OCI-LY1 (cell line): ENCODE results near the gene ACTL10.
A peak's percentile ranks its signal among the peaks of the same experiment; 100 is the strongest.

ENCODE experiments used
- H2AFZ ChIP-seq: fragments of 200-600 bp; sonication (generic), shearing (Covaris generic); 2 replicates; pipeline ENCODE4 v1.6.0; 2014; ENCODE audit warnings: antibody characterized with exemption, mild to moderate bottlenecking, low read length
- H3F3A ChIP-seq: fragments of 200-600 bp; sonication (generic), shearing (Covaris generic); 2 replicates; pipeline ENCODE4 v1.6.0; 2014; ENCODE audit warnings: mild to moderate bottlenecking, antibody characterized with exemption, low read length, moderate library complexity; ENCODE audit not compliant: insufficient read depth
- H3K27ac ChIP-seq: fragments of 200-600 bp; sonication (generic); 2 replicates; pipeline ENCODE4 v1.5.1; 2014; ENCODE audit warnings: low read length, mixed run types, mild to moderate bottlenecking, low read depth; ENCODE audit not compliant: poor library complexity, severe bottlenecking
- H3K27me3 ChIP-seq: fragments of 200-600 bp; sonication (generic); 2 replicates; pipeline ENCODE4 v1.6.0; 2014; ENCODE audit warnings: antibody characterized with exemption, mild to moderate bottlenecking, low read length, moderate library complexity; ENCODE audit not compliant: insufficient read depth
- H3K36me3 ChIP-seq: fragments of 200-600 bp; sonication (generic); 2 replicates; pipeline ENCODE4 v1.6.1; 2014; ENCODE audit warnings: mild to moderate bottlenecking, antibody characterized with exemption, low read length, moderate library complexity, mixed read lengths; ENCODE audit not compliant: insufficient read depth
- H3K4me1 ChIP-seq: fragments of 200-600 bp; sonication (generic); 2 replicates; pipeline ENCODE4 v1.5.1; 2014; ENCODE audit warnings: mild to moderate bottlenecking, low read length, moderate library complexity; ENCODE audit not compliant: insufficient read depth, severe bottlenecking
- H3K4me2 ChIP-seq: fragments of 200-600 bp; sonication (generic), shearing (Covaris generic); 2 replicates; pipeline ENCODE4 v1.6.1; 2014; ENCODE audit warnings: low read length
- H3K4me3 ChIP-seq: fragments of 200-600 bp; sonication (generic); 2 replicates; pipeline ENCODE4 v1.5.1; 2014; ENCODE audit warnings: low read length, low read depth, mild to moderate bottlenecking, mixed read lengths; ENCODE audit not compliant: poor library complexity, severe bottlenecking
- H3K79me2 ChIP-seq: fragments of 200-600 bp; shearing (Covaris generic); 2 replicates; pipeline ENCODE4 v1.6.1; 2016; ENCODE audit warnings: mixed run types, low read length, mixed read lengths; ENCODE audit not compliant: insufficient read depth
- H3K9ac ChIP-seq: fragments of 200-600 bp; sonication (generic), shearing (Covaris generic); 2 replicates; pipeline ENCODE4 v1.6.1; 2014; ENCODE audit warnings: mild to moderate bottlenecking, low read length, mixed read lengths
- H3K9me2 ChIP-seq: fragments of 200-600 bp; sonication (generic), shearing (Covaris generic); 2 replicates; pipeline ENCODE4 v1.6.1; 2014; ENCODE audit warnings: low read depth, mild to moderate bottlenecking, low read length, mixed read lengths
- H3K9me3 ChIP-seq: fragments of 200-600 bp; shearing (Covaris generic); 2 replicates; pipeline ENCODE4 v1.6.1; 2014; ENCODE audit warnings: low read length, mixed read lengths
- H4K20me1 ChIP-seq: fragments of 200-600 bp; sonication (generic), shearing (Covaris generic); 2 replicates; pipeline ENCODE4 v1.6.0; 2016; ENCODE audit warnings: mild to moderate bottlenecking, low read length; ENCODE audit not compliant: insufficient read depth
- EZH2 ChIP-seq: fragments of 200-600 bp; sonication (generic), shearing (Covaris generic); IDR thresholded peaks from 2 replicates; pipeline ENCODE4 v1.8.0; 2017; ENCODE audit warnings: borderline replicate concordance, mixed run types, mild to moderate bottlenecking, antibody characterized with exemption, low read length, moderate library complexity, mixed read lengths
- TF ChIP-seq, protein P1 (sequence below): fragments of 200-600 bp; sonication (generic), shearing (Covaris generic); IDR thresholded peaks from 2 replicates; pipeline ENCODE4 v1.5.1; 2017; ENCODE audit warnings: mild to moderate bottlenecking, antibody characterized with exemption, low read length, moderate library complexity, mixed read lengths

The ACTL10 gene

DNA sequence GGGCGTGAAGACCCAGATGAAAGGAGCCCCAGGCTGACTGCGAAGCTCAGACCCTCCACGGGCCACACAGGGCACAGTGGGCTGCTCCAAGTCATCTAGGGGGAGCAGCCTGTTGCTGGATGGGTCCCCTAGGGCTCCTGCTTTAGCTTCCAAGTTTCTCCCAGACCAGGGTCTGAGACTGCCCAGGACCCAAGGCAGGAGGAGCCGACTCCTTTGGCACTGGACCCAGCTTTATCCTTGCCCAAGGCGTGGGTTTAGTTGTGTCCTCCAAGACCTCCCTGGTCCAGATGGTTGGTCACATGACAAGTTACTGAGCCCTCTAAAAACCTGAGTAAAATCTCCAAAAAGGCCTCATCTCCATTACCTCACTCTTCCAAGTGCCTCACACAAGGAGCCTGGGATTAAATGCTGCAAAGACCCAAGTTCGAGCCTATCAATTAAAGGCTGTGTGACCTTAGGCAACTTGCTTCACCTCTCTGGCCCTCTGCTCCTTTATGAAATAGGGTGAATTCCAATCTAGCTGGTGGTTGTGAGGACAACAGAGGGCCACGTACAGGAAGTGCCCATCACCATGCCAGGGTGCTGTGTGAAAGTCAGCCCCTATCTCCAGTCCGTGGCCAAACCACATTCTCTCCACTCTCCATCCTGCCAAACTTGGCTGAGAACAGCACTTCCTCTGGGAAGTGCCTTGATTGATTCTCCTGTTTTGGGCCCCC is 5.0 kb downstream of the ACTL10 start:
- peak overlapping the region; percentile 97; the same call in 1 of the 2 replicates for H3K9ac ChIP-seq

DNA sequence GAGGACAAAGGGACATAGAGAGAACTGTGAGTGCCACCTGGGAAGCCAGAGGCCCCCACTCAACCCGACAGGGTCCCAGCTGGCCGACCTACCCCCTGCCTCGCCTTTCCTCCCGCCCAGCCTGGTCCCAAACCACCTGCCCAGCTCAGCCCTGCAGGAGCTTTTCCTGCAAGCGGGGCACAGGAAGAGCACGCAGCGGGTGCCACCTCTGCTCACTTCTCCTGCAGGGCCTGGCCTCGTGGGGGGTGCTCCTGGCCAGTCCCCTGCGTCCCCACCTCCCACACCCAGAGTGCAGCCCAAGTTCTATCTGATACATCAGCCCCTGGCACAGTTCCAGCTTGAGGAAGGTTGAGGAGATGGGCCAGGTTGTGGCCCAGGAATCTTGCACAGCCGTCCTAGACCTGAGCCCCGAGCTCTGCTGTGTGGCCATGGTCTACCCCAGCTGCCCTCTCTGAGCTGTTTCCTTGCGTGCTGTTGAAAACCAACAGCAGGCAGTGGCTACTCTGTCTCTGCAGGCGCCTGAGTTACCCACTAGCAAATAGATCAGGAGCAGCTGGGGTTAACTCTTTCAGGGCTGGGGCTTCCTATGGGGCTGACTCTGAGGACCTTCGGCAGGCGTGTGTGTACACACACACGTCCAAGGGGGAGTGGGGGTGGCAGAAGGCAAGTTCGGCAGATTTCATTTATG is 5.8 kb downstream of the ACTL10 start:
- TF ChIP-seq, protein P1, sequence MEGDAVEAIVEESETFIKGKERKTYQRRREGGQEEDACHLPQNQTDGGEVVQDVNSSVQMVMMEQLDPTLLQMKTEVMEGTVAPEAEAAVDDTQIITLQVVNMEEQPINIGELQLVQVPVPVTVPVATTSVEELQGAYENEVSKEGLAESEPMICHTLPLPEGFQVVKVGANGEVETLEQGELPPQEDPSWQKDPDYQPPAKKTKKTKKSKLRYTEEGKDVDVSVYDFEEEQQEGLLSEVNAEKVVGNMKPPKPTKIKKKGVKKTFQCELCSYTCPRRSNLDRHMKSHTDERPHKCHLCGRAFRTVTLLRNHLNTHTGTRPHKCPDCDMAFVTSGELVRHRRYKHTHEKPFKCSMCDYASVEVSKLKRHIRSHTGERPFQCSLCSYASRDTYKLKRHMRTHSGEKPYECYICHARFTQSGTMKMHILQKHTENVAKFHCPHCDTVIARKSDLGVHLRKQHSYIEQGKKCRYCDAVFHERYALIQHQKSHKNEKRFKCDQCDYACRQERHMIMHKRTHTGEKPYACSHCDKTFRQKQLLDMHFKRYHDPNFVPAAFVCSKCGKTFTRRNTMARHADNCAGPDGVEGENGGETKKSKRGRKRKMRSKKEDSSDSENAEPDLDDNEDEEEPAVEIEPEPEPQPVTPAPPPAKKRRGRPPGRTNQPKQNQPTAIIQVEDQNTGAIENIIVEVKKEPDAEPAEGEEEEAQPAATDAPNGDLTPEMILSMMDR: no peak
- TF ChIP-seq EZH2: no peak
- H3K27me3 ChIP-seq: no peaks in the 10 kb centered on the region
- H4K20me1 ChIP-seq: no peaks in the 10 kb centered on the region
- H3K36me3 ChIP-seq: peaks cover 69% of the 10 kb centered on the region
- peak overlapping the region; percentile 80 for H3K4me2 ChIP-seq
- H2AFZ ChIP-seq: no peak overlapping the region
- peak overlapping the region; percentile 80 for H3K27ac ChIP-seq
- H3K9me3 ChIP-seq: no peaks in the 10 kb centered on the region
- peaks cover 11% of the 10 kb centered on the region for H3K79me2 ChIP-seq
- H3K9ac ChIP-seq: peak overlapping the region; percentile 97
- H3K4me1 ChIP-seq: peaks cover 80% of the 10 kb centered on the region
- peak overlapping the region; percentile 88 for H3K4me3 ChIP-seq
- H3K9me2 ChIP-seq: no peaks in the 10 kb centered on the region
- no peaks in the 10 kb centered on the region for H3F3A ChIP-seq

More for the DNA sequence above, 5.0 kb downstream of the ACTL10 start:
- Histone ChIP-seq H3K79me2 (peaks cover 11% of the 10 kb centered on the region), H3F3A (no peaks in the 10 kb centered on the region), H3K36me3 (peaks cover 64% of the 10 kb centered on the region), H3K9me3 (no peaks in the 10 kb centered on the region), H3K27me3 (no peaks in the 10 kb centered on the region), H3K4me1 (peaks cover 88% of the 10 kb centered on the region), H4K20me1 (no peaks in the 10 kb centered on the region), H3K27ac (peak overlapping the region; percentile 80), H3K4me2 (peak overlapping the region; percentile 80), H2AFZ (no peak overlapping the region), H3K9me2 (no peaks in the 10 kb centered on the region), H3K4me3 (peak overlapping the region; percentile 88)
- TF ChIP-seq, protein P1: no peak
- no peak for TF ChIP-seq EZH2

DNA sequence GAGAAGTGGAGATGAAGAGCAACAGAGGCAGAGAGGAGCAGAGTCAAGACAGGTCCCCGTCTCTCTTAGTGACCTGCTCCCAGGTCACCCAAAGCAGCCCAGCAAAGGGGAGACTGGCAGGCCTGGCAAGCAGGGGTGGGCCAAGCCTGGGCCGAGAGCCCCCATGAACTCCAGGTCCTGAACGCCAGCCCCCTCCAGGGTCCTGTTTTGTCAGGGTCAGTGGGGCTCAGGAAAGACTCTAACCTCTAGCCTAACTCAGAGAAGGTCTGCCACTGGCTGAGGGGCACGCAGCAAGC is 6.3 kb downstream of the ACTL10 start:
- H3K9me2 ChIP-seq: no peaks in the 10 kb centered on the region
- H3K27ac ChIP-seq: peak overlapping the region; percentile 80
- H3K4me3 ChIP-seq: peak overlapping the region; percentile 88
- peaks cover 70% of the 10 kb centered on the region for H3K36me3 ChIP-seq
- no peaks in the 10 kb centered on the region for H4K20me1 ChIP-seq
- no peaks in the 10 kb centered on the region for H3K27me3 ChIP-seq
- H3F3A ChIP-seq: no peaks in the 10 kb centered on the region
- H3K9me3 ChIP-seq: no peaks in the 10 kb centered on the region
- H3K9ac ChIP-seq: peak overlapping the region; percentile 97
- H3K4me1 ChIP-seq: peaks cover 77% of the 10 kb centered on the region
- H3K79me2 ChIP-seq: peaks cover 11% of the 10 kb centered on the region
- no peak overlapping the region for H2AFZ ChIP-seq
- H3K4me2 ChIP-seq: peak overlapping the region; percentile 80
- no peak for TF ChIP-seq EZH2
- TF ChIP-seq, protein P1: no peak
